Measurements from ENCODE around the gene TRPC4. TPM values are rescaled to one million over a fixed set of nuclear protein-coding genes. Genes with fewer than 3 reads are reported as not detected.

The TRPC4 gene
- total RNA-seq, 1 experiment from 2014 or later: 19.0 TPM

DNA sequence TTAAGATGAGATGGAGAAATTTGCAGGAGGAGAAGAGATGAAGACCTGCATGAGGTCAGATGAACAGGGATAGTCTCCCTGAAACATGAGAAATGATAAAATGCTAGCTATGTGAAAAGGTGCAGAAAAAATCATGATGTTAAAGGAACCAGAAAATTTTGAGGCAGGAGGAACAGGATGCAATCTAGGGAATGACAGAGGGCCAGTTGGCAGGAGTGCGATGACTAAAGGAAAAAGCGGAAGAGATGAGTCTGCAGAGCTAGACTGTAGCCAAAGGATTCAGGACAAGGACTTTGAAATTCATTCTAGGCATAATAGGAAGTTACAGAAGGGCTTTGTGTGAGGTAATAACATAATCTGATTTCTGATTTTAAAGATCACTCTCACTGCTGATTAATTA, 77.9 kb downstream of the TRPC4 start:
- Histone ChIP-seq H3K4me1 (ENCODE audit: insufficient read depth, low read length) (peaks cover 6% of the 10 kb centered on the region; the same call in 1 of the 2 replicates), H3K27ac (ENCODE audit: insufficient read length, low read depth, low read length) (no peak overlapping the region), H3K4ac (ENCODE audit: low read depth, low read length) (no peak overlapping the region), H3K56ac (ENCODE audit: insufficient read length, low read depth, low read length) (no peak overlapping the region), H2BK20ac (ENCODE audit: low read depth, low read length, poor library complexity, severe bottlenecking) (no peak overlapping the region), H3K4me2 (ENCODE audit: insufficient read depth, insufficient read length, low read length) (no peak overlapping the region), H3K18ac (ENCODE audit: insufficient read length, low read depth, low read length) (no peak overlapping the region), H3K79me2 (ENCODE audit: insufficient read depth, low read length) (no peaks in the 10 kb centered on the region), H4K5ac (ENCODE audit: insufficient read length, low read depth, low read length) (no peak overlapping the region), H3K9me3 (ENCODE audit: control insufficient read depth, low read depth, low read length) (no peaks in the 10 kb centered on the region), H3T11ph (ENCODE audit: low read length) (no peak overlapping the region), H2BK12ac (ENCODE audit: insufficient read length, low read depth, low read length) (no peak overlapping the region), H3K23me2 (ENCODE audit: insufficient read length, low read depth, low read length, poor library complexity, severe bottlenecking) (no peaks in the 10 kb centered on the region), H4K8ac (replicated peaks; ENCODE audit: insufficient read length, low read depth, low read length) (no peak overlapping the region), H2BK5ac (ENCODE audit: insufficient read length, low read length) (no peak overlapping the region), H3K14ac (ENCODE audit: insufficient read depth, low read length) (no peak overlapping the region), H2BK120ac (ENCODE audit: low read depth, low read length, poor library complexity, severe bottlenecking) (no peak overlapping the region), H3K23ac (ENCODE audit: insufficient read length, low read depth, low read length) (no peak overlapping the region), H3K79me1 (ENCODE audit: insufficient read depth, low read depth, low read length, poor library complexity, severe bottlenecking) (no peaks in the 10 kb centered on the region), H2BK15ac (ENCODE audit: low read depth, low read length) (no peak overlapping the region), H4K20me1 (ENCODE audit: control insufficient read depth, insufficient read depth, insufficient read length) (no peaks in the 10 kb centered on the region), H3K9ac (ENCODE audit: extremely low read depth, insufficient read length, low read length) (no peak overlapping the region), H4K91ac (ENCODE audit: insufficient read length, low read depth, low read length) (no peak overlapping the region), H2AK5ac (ENCODE audit: insufficient read length, low read length) (no peak overlapping the region), H3K27me3 (ENCODE audit: insufficient read depth, low read length) (no peaks in the 10 kb centered on the region), H2AFZ (ENCODE audit: low read length) (no peak overlapping the region)
- WGBS (ENCODE audit: extremely low coverage, insufficient read length, low lambda C conversion rate): no CpG with 5 or more reads among the region's 2 CpGs
- no peak overlapping the region for H3K4me3 Mint-ChIP-seq
- H3K36me3 Mint-ChIP-seq (ENCODE audit: insufficient read depth in 1 of 3, low read depth in 3 of 3): no peaks in the 10 kb centered on the region
- no peak for DNase-seq
- TF ChIP-seq, protein P1, sequence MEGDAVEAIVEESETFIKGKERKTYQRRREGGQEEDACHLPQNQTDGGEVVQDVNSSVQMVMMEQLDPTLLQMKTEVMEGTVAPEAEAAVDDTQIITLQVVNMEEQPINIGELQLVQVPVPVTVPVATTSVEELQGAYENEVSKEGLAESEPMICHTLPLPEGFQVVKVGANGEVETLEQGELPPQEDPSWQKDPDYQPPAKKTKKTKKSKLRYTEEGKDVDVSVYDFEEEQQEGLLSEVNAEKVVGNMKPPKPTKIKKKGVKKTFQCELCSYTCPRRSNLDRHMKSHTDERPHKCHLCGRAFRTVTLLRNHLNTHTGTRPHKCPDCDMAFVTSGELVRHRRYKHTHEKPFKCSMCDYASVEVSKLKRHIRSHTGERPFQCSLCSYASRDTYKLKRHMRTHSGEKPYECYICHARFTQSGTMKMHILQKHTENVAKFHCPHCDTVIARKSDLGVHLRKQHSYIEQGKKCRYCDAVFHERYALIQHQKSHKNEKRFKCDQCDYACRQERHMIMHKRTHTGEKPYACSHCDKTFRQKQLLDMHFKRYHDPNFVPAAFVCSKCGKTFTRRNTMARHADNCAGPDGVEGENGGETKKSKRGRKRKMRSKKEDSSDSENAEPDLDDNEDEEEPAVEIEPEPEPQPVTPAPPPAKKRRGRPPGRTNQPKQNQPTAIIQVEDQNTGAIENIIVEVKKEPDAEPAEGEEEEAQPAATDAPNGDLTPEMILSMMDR (conservative IDR thresholded peaks at IDR 0.05): no peak
- H3K9me3 Mint-ChIP-seq: no peaks in the 10 kb centered on the region
- H3K4me1 Mint-ChIP-seq: peaks cover 12 to 24% of the 10 kb centered on the region in 2 experiments
- peak overlapping the region in 2 of 3 experiments; percentile 43 to 57; a peak in 2 of 7 replicates for H3K27ac Mint-ChIP-seq
- H3K27me3 Mint-ChIP-seq (ENCODE audit: low read depth): no peaks in the 10 kb centered on the region

All from H9 (cell line).